ENCODE results near the gene STK39. TPM values are rescaled to one million over a fixed set of nuclear protein-coding genes. Genes with fewer than 3 reads are reported as not detected.

STK39 gene
- polyA plus RNA-seq, 1 donor (not counting 4 experiments of a cell fraction or from before 2014, with no cell fraction given), result 20.7 TPM

GRCh38 chr2:167962436-167963226, 284.8 kb downstream of the STK39 start:
- no peaks in the 10 kb centered on the region for H3K79me2 ChIP-seq (ENCODE audit: control insufficient read depth, insufficient read depth, low read length)
- no peak overlapping the region for H2AFZ ChIP-seq (ENCODE audit: control insufficient read depth, low read length)
- peaks cover 4% of the 10 kb centered on the region for H3K4me1 ChIP-seq (ENCODE audit: control insufficient read depth, extremely low read depth, insufficient read depth, low read length)
- no peak overlapping the region for H3K4me3 ChIP-seq (ENCODE audit: control insufficient read depth in 2 of 3, extremely low read depth in 1 of 3, insufficient read depth in 2 of 3, low read depth in 1 of 3, low read length in 3 of 3)
- FAIRE-seq, result no peak
- dilution Hi-C loops (cut with MboI; ENCODE audit: extremely low pct_ligation_motif_present, low sequenced_read_pairs), result no loop called here
- H3K4me2 ChIP-seq (ENCODE audit: control insufficient read depth, extremely low read depth, insufficient read depth, low read depth, low read length), result no peak overlapping the region
- TF ChIP-seq, protein P1, sequence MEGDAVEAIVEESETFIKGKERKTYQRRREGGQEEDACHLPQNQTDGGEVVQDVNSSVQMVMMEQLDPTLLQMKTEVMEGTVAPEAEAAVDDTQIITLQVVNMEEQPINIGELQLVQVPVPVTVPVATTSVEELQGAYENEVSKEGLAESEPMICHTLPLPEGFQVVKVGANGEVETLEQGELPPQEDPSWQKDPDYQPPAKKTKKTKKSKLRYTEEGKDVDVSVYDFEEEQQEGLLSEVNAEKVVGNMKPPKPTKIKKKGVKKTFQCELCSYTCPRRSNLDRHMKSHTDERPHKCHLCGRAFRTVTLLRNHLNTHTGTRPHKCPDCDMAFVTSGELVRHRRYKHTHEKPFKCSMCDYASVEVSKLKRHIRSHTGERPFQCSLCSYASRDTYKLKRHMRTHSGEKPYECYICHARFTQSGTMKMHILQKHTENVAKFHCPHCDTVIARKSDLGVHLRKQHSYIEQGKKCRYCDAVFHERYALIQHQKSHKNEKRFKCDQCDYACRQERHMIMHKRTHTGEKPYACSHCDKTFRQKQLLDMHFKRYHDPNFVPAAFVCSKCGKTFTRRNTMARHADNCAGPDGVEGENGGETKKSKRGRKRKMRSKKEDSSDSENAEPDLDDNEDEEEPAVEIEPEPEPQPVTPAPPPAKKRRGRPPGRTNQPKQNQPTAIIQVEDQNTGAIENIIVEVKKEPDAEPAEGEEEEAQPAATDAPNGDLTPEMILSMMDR (optimal IDR thresholded peaks at IDR 0.05 in 1 of 3, IDR thresholded peaks at IDR 0.05 in 1 of 3, conservative IDR thresholded peaks at IDR 0.05 in 1 of 3; ENCODE audit: extremely low read depth in 1 of 3, insufficient read depth in 2 of 3, low read length in 3 of 3), result no peak
- TF ChIP-seq EZH2 (IDR thresholded peaks at IDR 0.05; ENCODE audit: low read length), result no peak
- H3K27ac ChIP-seq (ENCODE audit: control insufficient read depth, insufficient read depth, low read length), result no peak overlapping the region
- no peaks in the 10 kb centered on the region for H3K27me3 ChIP-seq (ENCODE audit: control insufficient read depth, extremely low read depth, insufficient read depth, low read length)
- H3K9ac ChIP-seq (ENCODE audit: control insufficient read depth, extremely low read depth, insufficient read depth, low read length), result no peak overlapping the region
- no peaks in the 10 kb centered on the region for H3K9me1 ChIP-seq (ENCODE audit: control insufficient read depth, extremely low read depth, insufficient read depth, low read length)
- no peak for DNase-seq (ENCODE audit: low read depth, low spot score)
- no peaks in the 10 kb centered on the region for H4K20me1 ChIP-seq (ENCODE audit: control insufficient read depth, extremely low read depth, insufficient read depth, low read length)
- H3K36me3 ChIP-seq (ENCODE audit: control insufficient read depth in 2 of 2, extremely low read depth in 1 of 2, insufficient read depth in 2 of 2, low read length in 2 of 2), result peaks cover 0 to 2% of the 10 kb centered on the region in 2 experiments
- no peaks in the 10 kb centered on the region for H3K9me3 ChIP-seq (ENCODE audit: control insufficient read depth, low read depth, low read length)

DNA sequence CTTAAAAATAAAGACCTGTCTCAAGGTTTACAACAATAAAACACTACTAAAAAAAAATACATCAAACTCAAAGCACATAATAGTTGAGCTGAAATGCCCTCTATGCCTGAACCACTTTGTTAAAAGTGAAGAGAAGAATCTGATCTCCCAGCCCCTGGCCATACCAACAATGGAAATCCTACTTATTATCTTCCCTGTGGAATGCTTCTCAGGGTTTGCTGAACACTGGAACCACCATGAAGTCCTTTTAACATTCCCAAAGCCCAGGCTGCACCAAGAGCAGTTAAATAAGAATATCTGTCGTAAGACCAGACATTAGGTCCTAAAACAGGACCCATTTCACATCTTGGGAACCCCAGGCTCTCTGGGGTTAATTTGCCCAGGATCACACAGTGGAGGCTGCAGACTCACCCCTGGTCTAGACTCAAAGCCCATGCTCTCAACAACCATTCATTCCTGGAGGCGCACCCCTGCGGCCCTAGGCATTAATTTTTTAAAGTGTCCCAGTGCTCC, 285.8 kb downstream of the STK39 start:
- no peak for FAIRE-seq
- dilution Hi-C loops (cut with MboI; ENCODE audit: extremely low pct_ligation_motif_present, low sequenced_read_pairs), result no loop called here

More for the DNA sequence above, 285.8 kb downstream of the STK39 start:
- no peak overlapping the region for H3K4me3 ChIP-seq (ENCODE audit: control insufficient read depth in 2 of 3, extremely low read depth in 1 of 3, insufficient read depth in 2 of 3, low read depth in 1 of 3, low read length in 3 of 3)
- TF ChIP-seq, protein P1 (optimal IDR thresholded peaks at IDR 0.05 in 1 of 3, IDR thresholded peaks at IDR 0.05 in 1 of 3, conservative IDR thresholded peaks at IDR 0.05 in 1 of 3; ENCODE audit: extremely low read depth in 1 of 3, insufficient read depth in 2 of 3, low read length in 3 of 3), result no peak
- TF ChIP-seq EZH2 (IDR thresholded peaks at IDR 0.05; ENCODE audit: low read length), result no peak
- H3K27me3 ChIP-seq (ENCODE audit: control insufficient read depth, extremely low read depth, insufficient read depth, low read length), result no peaks in the 10 kb centered on the region
- no peak for DNase-seq (ENCODE audit: low read depth, low spot score)
- no peak overlapping the region for H3K4me2 ChIP-seq (ENCODE audit: control insufficient read depth, extremely low read depth, insufficient read depth, low read depth, low read length)
- no peak overlapping the region for H3K9ac ChIP-seq (ENCODE audit: control insufficient read depth, extremely low read depth, insufficient read depth, low read length)
- no peak overlapping the region for H3K27ac ChIP-seq (ENCODE audit: control insufficient read depth, insufficient read depth, low read length)
- no peak overlapping the region for H2AFZ ChIP-seq (ENCODE audit: control insufficient read depth, low read length)
- H3K4me1 ChIP-seq (ENCODE audit: control insufficient read depth, extremely low read depth, insufficient read depth, low read length), result peaks cover 4% of the 10 kb centered on the region
- H3K9me3 ChIP-seq (ENCODE audit: control insufficient read depth, low read depth, low read length), result no peaks in the 10 kb centered on the region
- H4K20me1 ChIP-seq (ENCODE audit: control insufficient read depth, extremely low read depth, insufficient read depth, low read length), result no peaks in the 10 kb centered on the region
- no peaks in the 10 kb centered on the region for H3K9me1 ChIP-seq (ENCODE audit: control insufficient read depth, extremely low read depth, insufficient read depth, low read length)
- H3K36me3 ChIP-seq (ENCODE audit: control insufficient read depth in 2 of 2, extremely low read depth in 1 of 2, insufficient read depth in 2 of 2, low read length in 2 of 2), result peaks cover 0 to 2% of the 10 kb centered on the region in 2 experiments
- H3K79me2 ChIP-seq (ENCODE audit: control insufficient read depth, insufficient read depth, low read length), result no peaks in the 10 kb centered on the region
